ENCODE data around the gene GTPBP10. TPM values are rescaled to one million over a fixed set of nuclear protein-coding genes. Genes with fewer than 3 reads are reported as not detected.
"Not testable (repeated sequence)": the region's sequence is repeated elsewhere in the genome, so short reads cannot be mapped to it uniquely, and the experiment has no call there.

The GTPBP10 gene
- polyA plus RNA-seq, 1 experiment, result 4.2 TPM

GRCh38 chr7:90320801-90321494 is 25.6 kb upstream of the GTPBP10 start, which contains the start of gene FAM237B:
TSS of gene FAM237B (minus strand) at chr7:90321304. CDS start at chr7:90319748, 1,556 bp downstream.
- no peak for DNase-seq (ENCODE audit: low read depth)
- no peak for TF ChIP-seq CTCF (IDR thresholded peaks at IDR 0.05; ENCODE audit: insufficient read depth, low read depth, low read length)
- Histone ChIP-seq H3K4me3 (ENCODE audit: low read depth, low read length) (peak within 1 kb of the TSS; percentile 29), H3K27me3 (ENCODE audit: control insufficient read depth, insufficient read depth, low read length) (peaks cover 17% of the 10 kb centered on the region), H3K36me3 (ENCODE audit: control insufficient read depth, insufficient read depth, low read length) (no peaks in the 10 kb centered on the region)
- CTCF ChIA-PET, result interaction anchor here (0.6 kb wide), 1 partner anchor 713 kb away, joined by 3 read pairs; no protein-coding TSS in a partner anchor
- POLR2A ChIA-PET, result no interaction called here

- CTCF ChIA-PET, result no interaction called here
- DNase-seq (ENCODE audit: low read depth), result no peak
- POLR2A ChIA-PET, result no interaction called here
- H3K4me3 ChIP-seq (ENCODE audit: low read depth, low read length), result no peak overlapping the region
- H3K36me3 ChIP-seq (ENCODE audit: control insufficient read depth, insufficient read depth, low read length), result no peaks in the 10 kb centered on the region
- no peak for TF ChIP-seq CTCF (IDR thresholded peaks at IDR 0.05; ENCODE audit: insufficient read depth, low read depth, low read length)
- peaks cover 16% of the 10 kb centered on the region for H3K27me3 ChIP-seq (ENCODE audit: control insufficient read depth, insufficient read depth, low read length)
Observed at GRCh38 chr7:90322837-90323236, 23.7 kb upstream of the GTPBP10 start.

DNA sequence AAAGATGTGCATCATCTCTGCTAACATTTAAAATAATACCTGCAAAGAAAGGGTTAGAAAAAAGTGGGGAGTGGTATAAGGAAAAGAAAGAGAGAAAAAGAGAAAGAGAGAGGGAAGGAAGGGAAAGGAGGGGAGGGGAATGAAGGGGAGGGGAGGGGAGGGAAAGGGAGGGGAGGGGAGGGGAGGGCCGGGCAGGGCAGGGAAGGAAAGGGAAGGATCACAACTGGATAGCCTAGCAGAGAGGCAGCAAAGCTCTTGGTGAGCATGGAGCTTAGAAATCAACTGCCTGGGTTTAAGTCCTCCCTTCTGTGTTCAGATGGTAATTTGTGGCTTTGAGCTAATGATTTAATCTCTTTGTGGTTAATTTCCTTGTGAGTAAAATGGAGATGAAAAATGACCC is 20.0 kb upstream of the GTPBP10 start:
- no peak for DNase-seq (ENCODE audit: low read depth)
- POLR2A ChIA-PET, result no interaction called here
- H3K4me3 ChIP-seq (ENCODE audit: low read depth, low read length), result no peak overlapping the region
- no peaks in the 10 kb centered on the region for H3K36me3 ChIP-seq (ENCODE audit: control insufficient read depth, insufficient read depth, low read length)
- CTCF ChIA-PET, result no interaction called here
- no peak for TF ChIP-seq CTCF (IDR thresholded peaks at IDR 0.05; ENCODE audit: insufficient read depth, low read depth, low read length)
- H3K27me3 ChIP-seq (ENCODE audit: control insufficient read depth, insufficient read depth, low read length), result peaks cover 6% of the 10 kb centered on the region

DNA sequence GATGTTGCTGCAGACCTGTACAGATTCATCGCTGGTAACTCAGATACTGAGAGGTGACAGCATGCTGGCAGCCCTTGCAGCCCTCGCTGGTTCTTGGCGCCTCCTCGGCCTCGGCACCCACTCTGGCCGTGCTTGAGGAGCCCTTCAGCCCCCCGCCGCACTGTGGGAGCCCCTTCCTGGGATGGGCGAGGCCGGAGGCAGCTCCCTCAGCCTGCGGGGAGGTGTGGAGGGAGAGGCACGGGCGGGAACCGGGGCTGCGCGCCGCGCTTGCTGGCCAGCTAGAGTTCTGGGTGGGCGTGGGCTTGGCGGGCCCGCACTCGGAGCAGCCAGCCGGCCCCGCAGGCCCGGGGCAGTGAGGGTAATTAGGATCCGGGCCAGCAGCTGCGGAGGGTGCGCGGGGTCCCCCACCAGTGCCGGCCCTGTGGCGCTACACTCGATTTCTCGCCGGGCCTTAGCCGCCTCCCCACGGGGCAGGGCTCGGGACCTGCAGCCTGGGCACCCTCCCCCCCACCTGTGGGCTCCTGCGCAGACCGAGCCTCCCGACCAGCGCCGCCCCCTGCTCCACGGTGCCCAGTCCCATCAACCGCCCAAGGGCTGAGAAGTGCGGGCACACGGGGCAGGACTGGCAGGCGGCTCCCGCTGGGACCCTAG is 12.2 kb upstream of the GTPBP10 start:
- POLR2A ChIA-PET, result no interaction called here
- CTCF ChIA-PET, result no interaction called here
- H3K36me3 ChIP-seq (ENCODE audit: control insufficient read depth, insufficient read depth, low read length), result no peaks in the 10 kb centered on the region

GRCh38 chr7:90334926-90335325 is 11.6 kb upstream of the GTPBP10 start:
- H3K36me3 ChIP-seq (ENCODE audit: control insufficient read depth, insufficient read depth, low read length); POLR2A ChIA-PET; H3K4me3 ChIP-seq (ENCODE audit: low read depth, low read length); H3K27me3 ChIP-seq (ENCODE audit: control insufficient read depth, insufficient read depth, low read length); DNase-seq (ENCODE audit: low read depth); CTCF ChIA-PET: not testable (repeated sequence)

More for the DNA sequence above, 12.2 kb upstream of the GTPBP10 start:
- no peak for DNase-seq (ENCODE audit: low read depth)
- 0 out of 2 replicates have a peak, but pooled peaks cover 2% of the 10 kb centered on the region for H3K27me3 ChIP-seq (ENCODE audit: control insufficient read depth, insufficient read depth, low read length)
- no peak for TF ChIP-seq CTCF (IDR thresholded peaks at IDR 0.05; ENCODE audit: insufficient read depth, low read depth, low read length)
- H3K4me3 ChIP-seq (ENCODE audit: low read depth, low read length), result no peak overlapping the region

Measured in BJ (cell line).